GM23338 (cell line): ENCODE measurements around the gene TANGO6.

Source experiments
- CREB1 ChIP-seq: fragments of 250-450 bp; sonication (Bioruptor Pico); IDR thresholded peaks from 2 replicates; pipeline ENCODE4 v1.5.0; 2020; ENCODE audit warnings: low read depth, mild to moderate bottlenecking, moderate library complexity
- EZH2 ChIP-seq: fragments of 200-600 bp; sonication (generic); IDR thresholded peaks from one replicate; pipeline ENCODE4 v1.8.0; 2017; ENCODE audit warnings: antibody characterized with exemption, mild to moderate bottlenecking, low read depth; ENCODE audit not compliant: unreplicated experiment
- EZH2phosphoT487 ChIP-seq: fragments of 200-600 bp; sonication (generic); IDR thresholded peaks from one replicate; pipeline ENCODE4 v1.8.1; 2018; ENCODE audit warnings: antibody characterized with exemption; ENCODE audit not compliant: unreplicated experiment
- POLR2AphosphoS5 ChIP-seq: IDR thresholded peaks from 2 replicates; pipeline ENCODE4 v1.6.1; 2016; ENCODE audit warnings: antibody characterized with exemption, low read depth
- TF ChIP-seq, protein P1 (sequence below), 2 experiments: fragments of 200-600 bp in 1 of 2; sonication (generic) in 1 of 2; conservative IDR thresholded peaks; 2 replicates each; pipeline versions ENCODE4 v1.5.1 to v1.6.1; 2016 to 2017; ENCODE audit warnings: antibody characterized with exemption in 2 of 2, low read depth in 2 of 2, mild to moderate bottlenecking in 2 of 2, moderate library complexity in 1 of 2
- TF ChIP-seq, protein P2 (sequence below): IDR thresholded peaks from one replicate; pipeline ENCODE4 v1.6.1; 2018; ENCODE audit warnings: antibody characterized with exemption; ENCODE audit not compliant: unreplicated experiment

DNA sequence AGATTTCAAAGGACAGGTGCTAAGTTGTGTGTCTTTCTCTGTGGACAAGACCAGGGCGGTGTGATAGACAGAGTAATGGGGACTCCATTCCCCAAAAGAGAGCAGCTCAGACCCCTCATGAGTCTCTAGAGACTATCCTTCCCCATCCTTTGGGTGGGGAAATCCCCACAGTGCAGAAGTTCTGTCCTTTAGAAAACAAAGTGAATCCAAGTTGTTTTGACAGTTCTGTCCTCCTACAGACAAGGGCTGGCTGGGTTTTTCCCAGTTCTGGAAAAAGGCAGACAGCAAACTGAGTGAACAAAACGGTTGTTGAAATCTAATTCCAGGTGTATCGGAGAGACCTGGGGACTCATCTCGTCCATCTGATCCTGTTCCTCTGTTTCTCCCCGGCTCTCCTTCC lies 251.2 kb downstream of the TANGO6 start:
- TF ChIP-seq, protein P1, sequence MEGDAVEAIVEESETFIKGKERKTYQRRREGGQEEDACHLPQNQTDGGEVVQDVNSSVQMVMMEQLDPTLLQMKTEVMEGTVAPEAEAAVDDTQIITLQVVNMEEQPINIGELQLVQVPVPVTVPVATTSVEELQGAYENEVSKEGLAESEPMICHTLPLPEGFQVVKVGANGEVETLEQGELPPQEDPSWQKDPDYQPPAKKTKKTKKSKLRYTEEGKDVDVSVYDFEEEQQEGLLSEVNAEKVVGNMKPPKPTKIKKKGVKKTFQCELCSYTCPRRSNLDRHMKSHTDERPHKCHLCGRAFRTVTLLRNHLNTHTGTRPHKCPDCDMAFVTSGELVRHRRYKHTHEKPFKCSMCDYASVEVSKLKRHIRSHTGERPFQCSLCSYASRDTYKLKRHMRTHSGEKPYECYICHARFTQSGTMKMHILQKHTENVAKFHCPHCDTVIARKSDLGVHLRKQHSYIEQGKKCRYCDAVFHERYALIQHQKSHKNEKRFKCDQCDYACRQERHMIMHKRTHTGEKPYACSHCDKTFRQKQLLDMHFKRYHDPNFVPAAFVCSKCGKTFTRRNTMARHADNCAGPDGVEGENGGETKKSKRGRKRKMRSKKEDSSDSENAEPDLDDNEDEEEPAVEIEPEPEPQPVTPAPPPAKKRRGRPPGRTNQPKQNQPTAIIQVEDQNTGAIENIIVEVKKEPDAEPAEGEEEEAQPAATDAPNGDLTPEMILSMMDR (conservative IDR thresholded peaks at IDR 0.05; ENCODE audit: low read depth in 2 of 2): no peak
- TF ChIP-seq POLR2AphosphoS5: no peak
- no peak for TF ChIP-seq EZH2
- TF ChIP-seq, protein P2, sequence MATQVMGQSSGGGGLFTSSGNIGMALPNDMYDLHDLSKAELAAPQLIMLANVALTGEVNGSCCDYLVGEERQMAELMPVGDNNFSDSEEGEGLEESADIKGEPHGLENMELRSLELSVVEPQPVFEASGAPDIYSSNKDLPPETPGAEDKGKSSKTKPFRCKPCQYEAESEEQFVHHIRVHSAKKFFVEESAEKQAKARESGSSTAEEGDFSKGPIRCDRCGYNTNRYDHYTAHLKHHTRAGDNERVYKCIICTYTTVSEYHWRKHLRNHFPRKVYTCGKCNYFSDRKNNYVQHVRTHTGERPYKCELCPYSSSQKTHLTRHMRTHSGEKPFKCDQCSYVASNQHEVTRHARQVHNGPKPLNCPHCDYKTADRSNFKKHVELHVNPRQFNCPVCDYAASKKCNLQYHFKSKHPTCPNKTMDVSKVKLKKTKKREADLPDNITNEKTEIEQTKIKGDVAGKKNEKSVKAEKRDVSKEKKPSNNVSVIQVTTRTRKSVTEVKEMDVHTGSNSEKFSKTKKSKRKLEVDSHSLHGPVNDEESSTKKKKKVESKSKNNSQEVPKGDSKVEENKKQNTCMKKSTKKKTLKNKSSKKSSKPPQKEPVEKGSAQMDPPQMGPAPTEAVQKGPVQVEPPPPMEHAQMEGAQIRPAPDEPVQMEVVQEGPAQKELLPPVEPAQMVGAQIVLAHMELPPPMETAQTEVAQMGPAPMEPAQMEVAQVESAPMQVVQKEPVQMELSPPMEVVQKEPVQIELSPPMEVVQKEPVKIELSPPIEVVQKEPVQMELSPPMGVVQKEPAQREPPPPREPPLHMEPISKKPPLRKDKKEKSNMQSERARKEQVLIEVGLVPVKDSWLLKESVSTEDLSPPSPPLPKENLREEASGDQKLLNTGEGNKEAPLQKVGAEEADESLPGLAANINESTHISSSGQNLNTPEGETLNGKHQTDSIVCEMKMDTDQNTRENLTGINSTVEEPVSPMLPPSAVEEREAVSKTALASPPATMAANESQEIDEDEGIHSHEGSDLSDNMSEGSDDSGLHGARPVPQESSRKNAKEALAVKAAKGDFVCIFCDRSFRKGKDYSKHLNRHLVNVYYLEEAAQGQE: no peak
- TF ChIP-seq CREB1 (CRISPR knock-in tag): no peak
- no peak for TF ChIP-seq EZH2phosphoT487
